A549 (cell line): Measurements from ENCODE around the gene NEK8. TPM values are rescaled to one million over a fixed set of nuclear protein-coding genes. Genes with fewer than 3 reads are reported as not detected.

ENCODE experiments used
- ATAC-seq, 2 experiments: fragments of 200-7000 bp in 1 of 2; fragments of >200 bp in 1 of 2; cut with Nextera tagmentation in 1 of 2; cut with Tn5 transposase in 1 of 2; 3 replicates each; pipeline versions ENCODE4 v1.8.0 to v1.9.1; 2018 to 2020; ENCODE audit warnings: mild to moderate bottlenecking in 1 of 2, moderate library complexity in 1 of 2
- CTCF ChIA-PET: fragments of 300-600 bp; sonication (Branson Sonifier 250); formaldehyde crosslinking; extraction: SDS; loops from one replicate; lab custom pipeline; 2021; ENCODE audit warnings: antibody characterized with exemption, inconsistent platforms; lab: Yijun Ruan, JAX
- POLR2A ChIA-PET: fragments of 350-600 bp; formaldehyde crosslinking; extraction: SDS; loops from one replicate; lab custom pipeline; 2021; ENCODE audit warnings: antibody characterized with exemption, inconsistent platforms; lab: Yijun Ruan, JAX
- DNase-seq, 2 experiments: peaks; one replicate each; pipeline versions ENCODE4 v3.0.0 to v3.0.0-alpha.2; 2011 to 2016; ENCODE audit warnings: low read depth in 1 of 2, low spot score in 1 of 2
- FAIRE-seq: peaks from 2 replicates; lab custom pipeline; 2011; peaks lifted over from hg19 to GRCh38; lab: Jason Lieb, UNC
- H3K27ac ChIP-seq, 2 experiments: fragments of >200 bp; sonication (Bioruptor Twin); formaldehyde crosslinking; 3 replicates each; pipeline ENCODE4 v1.5.1; 2016 to 2017
- H3K4me1 ChIP-seq: fragments of >200 bp; sonication (Bioruptor Twin); formaldehyde crosslinking; 3 replicates; pipeline ENCODE4 v1.6.1; 2016
- H3K4me2 ChIP-seq: fragments of >200 bp; sonication (Bioruptor Twin); formaldehyde crosslinking; 3 replicates; pipeline ENCODE4 v1.6.1; 2016
- H3K4me3 ChIP-seq: fragments of >200 bp; sonication (Bioruptor Twin); formaldehyde crosslinking; 3 replicates; pipeline ENCODE4 v1.5.1; 2016
- H3K9me3 ChIP-seq: fragments of >200 bp; sonication (Bioruptor Twin); formaldehyde crosslinking; 3 replicates; pipeline ENCODE4 v1.6.1; 2016
- ATOH8 ChIP-seq: fragments of 250-450 bp; sonication (Bioruptor Pico); IDR thresholded peaks from 2 replicates; pipeline ENCODE4 v1.5.0; 2020; ENCODE audit warnings: low read depth, mild to moderate bottlenecking, moderate library complexity
- BHLHE40 ChIP-seq: IDR thresholded peaks from 2 replicates; pipeline ENCODE4 v1.6.1; 2012; ENCODE audit warnings: low read depth, low read length, inconsistent platforms
- CBX8 ChIP-seq: fragments of 200-600 bp; sonication (generic); IDR thresholded peaks from 2 replicates; pipeline ENCODE4 v1.6.1; 2016
- CEBPB ChIP-seq, 2 experiments: fragments of >200 bp in 1 of 2; sonication (Bioruptor Twin) in 1 of 2; formaldehyde crosslinking in 1 of 2; IDR thresholded peaks; 2 replicates each; pipeline ENCODE4 v1.6.1; 2012 to 2016
- EHF ChIP-seq: fragments of 250-450 bp; sonication (Bioruptor Pico); IDR thresholded peaks from 2 replicates; pipeline ENCODE4 v1.5.0; 2020; ENCODE audit warnings: mild to moderate bottlenecking
- EP300 ChIP-seq, 2 experiments: fragments of >200 bp; sonication (Bioruptor Twin); formaldehyde crosslinking; IDR thresholded peaks; 2 replicates in 1 of 2; 3 replicates in 1 of 2; pipeline ENCODE4 v1.6.1; 2016 to 2017
- ESRRA ChIP-seq: fragments of 150-350 bp; IDR thresholded peaks from 2 replicates; pipeline ENCODE4 v1.6.1; 2014; ENCODE audit warnings: mild to moderate bottlenecking, low read length, borderline replicate concordance
- FOSB ChIP-seq: fragments of 250-450 bp; sonication (Bioruptor Pico); IDR thresholded peaks from 2 replicates; pipeline ENCODE4 v1.5.0; 2020; ENCODE audit warnings: mild to moderate bottlenecking, moderate library complexity
- FOSL2 ChIP-seq, 2 experiments: fragments of 450-650 bp in 1 of 2; fragments of >200 bp in 1 of 2; sonication (Bioruptor Twin) in 1 of 2; formaldehyde crosslinking; IDR thresholded peaks; 2 replicates each; pipeline versions ENCODE4 v1.5.0 to v1.6.1; 2016 to 2020; ENCODE audit warnings: mild to moderate bottlenecking in 1 of 2, moderate library complexity in 1 of 2
- HOXA7 ChIP-seq: fragments of 250-450 bp; sonication (Bioruptor Pico); IDR thresholded peaks from 2 replicates; pipeline ENCODE4 v1.5.0; 2020; ENCODE audit warnings: mild to moderate bottlenecking, moderate library complexity
- HOXB5 ChIP-seq: fragments of 250-450 bp; sonication (Bioruptor Pico); IDR thresholded peaks from 2 replicates; pipeline ENCODE4 v1.5.0; 2020; ENCODE audit warnings: mild to moderate bottlenecking, moderate library complexity
- MAX ChIP-seq: IDR thresholded peaks from 2 replicates; pipeline ENCODE4 v1.6.1; 2012
- MYC ChIP-seq: IDR thresholded peaks from 2 replicates; pipeline ENCODE4 v1.6.1; 2012; ENCODE audit warnings: mild to moderate bottlenecking, inconsistent platforms, low read length, improper control_type of control experiment, borderline replicate concordance
- NPAS2 ChIP-seq: fragments of 250-450 bp; sonication (Bioruptor Pico); IDR thresholded peaks from 2 replicates; pipeline ENCODE4 v1.8.0; 2022; ENCODE audit warnings: mild to moderate bottlenecking, moderate library complexity, borderline replicate concordance
- PHF8 ChIP-seq: fragments of 200-600 bp; sonication (generic); IDR thresholded peaks from 2 replicates; pipeline ENCODE4 v1.6.1; 2016; ENCODE audit warnings: low read depth, mild to moderate bottlenecking, antibody characterized with exemption, moderate library complexity, borderline replicate concordance
- RARB ChIP-seq: fragments of 250-450 bp; sonication (Bioruptor Pico); IDR thresholded peaks from 2 replicates; pipeline ENCODE4 v1.8.0; 2021; ENCODE audit warnings: mild to moderate bottlenecking, moderate library complexity
- WGBS: methylation state at CpG from one replicate; pipeline ENCODE4 v1.1.6; 2017; ENCODE audit errors: missing lambda C conversion rate; 5-methylcytosine and 5-hydroxymethylcytosine counted together
- polyA plus RNA-seq, 4 experiments: library from polyadenylated mRNA; depleted of rRNA in 3 of 4; stranded (reverse); fragments of >200 nt; fragmentation: RNase III in 1 of 4; extraction: RNeasy Plus Mini Kit Qiagen cat#74134 plus additional on column Dnase treatment in 1 of 4; gene quantifications; 2 replicates in 3 of 4; 3 replicates in 1 of 4; pipeline ENCODE4 v1.2.3, GENCODE V29; 2011 to 2017
- TF ChIP-seq, protein P1 (sequence below): fragments of 150-350 bp; IDR thresholded peaks from 2 replicates; pipeline ENCODE4 v1.6.1; 2014; ENCODE audit warnings: low read depth, mild to moderate bottlenecking, low read length
- TF ChIP-seq, protein P2 (sequence below): fragments of 200-600 bp; sonication (generic); IDR thresholded peaks from 2 replicates; pipeline ENCODE4 v1.6.1; 2016; ENCODE audit warnings: antibody characterized with exemption, mild to moderate bottlenecking, moderate library complexity
- TF ChIP-seq, protein P3 (sequence below): fragments of 450-650 bp; IDR thresholded peaks from 2 replicates; pipeline ENCODE4 v1.6.1; 2014; ENCODE audit warnings: antibody characterized with exemption
- TF ChIP-seq, protein P4 (sequence below): fragments of >200 bp; sonication (Bioruptor Twin); formaldehyde crosslinking; IDR thresholded peaks from 3 replicates; pipeline ENCODE4 v1.6.1; 2016

Gene NEK8
- polyA plus RNA-seq, 2 of the 4 experiments (the other 2 are of a cell fraction): 5.1 to 5.3 TPM

DNA sequence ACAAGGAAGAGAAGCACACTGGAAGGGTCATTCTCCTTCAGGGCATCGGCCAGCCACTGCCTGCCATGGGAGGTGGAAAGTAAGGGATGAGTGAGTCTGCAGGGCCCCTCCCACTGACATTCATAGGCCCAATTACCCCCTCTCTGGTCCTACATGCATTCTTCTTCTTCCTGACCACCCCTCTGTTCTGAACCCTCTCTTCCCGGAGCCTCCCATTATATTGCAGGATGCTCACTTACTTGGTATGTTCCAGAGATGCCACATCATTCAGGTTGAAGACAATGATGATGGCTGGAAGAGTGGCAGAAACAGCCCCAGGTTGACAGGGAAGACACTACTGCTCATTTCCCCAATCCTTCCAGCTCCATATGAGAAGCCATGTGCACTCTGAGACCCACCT, 13.4 kb upstream of the NEK8 start:
- 0 out of 6 replicates have a peak overlapping the region, but pooled peaks of 1 of the 2 experiments have one; percentile 96 for H3K27ac ChIP-seq
- TF ChIP-seq FOSL2 (IDR thresholded peaks at IDR 0.05) (no peak), FOSL2 (CRISPR knock-in tag; IDR thresholded peaks at IDR 0.05) (no peak), NPAS2 (CRISPR knock-in tag) (no peak)
- no peak for ATAC-seq
- H3K9me3 ChIP-seq: no peaks in the 10 kb centered on the region
- POLR2A ChIA-PET: interaction anchor here (1.3 kb wide), 1 partner anchor 10 kb away, joined by 3 read pairs; no protein-coding TSS in a partner anchor
- no peak for FAIRE-seq
- H3K4me2 ChIP-seq: peak overlapping the region; percentile 90; the same call in 2 of the 3 replicates
- peaks cover 29% of the 10 kb centered on the region for H3K4me1 ChIP-seq
- H3K4me3 ChIP-seq: no peak overlapping the region
- WGBS: 93% methylated on average over 2 of the region's 2 CpGs
- CTCF ChIA-PET: interaction anchor here (1.5 to 17.6 kb wide), 5 partner anchors 11 to 71 kb away, joined by 4 to 335 read pairs (median 31); partner anchors contain the start of genes BLTP2, SDF2, SUPT6H and TLCD1
- DNase-seq: no peak

- no peak; the same call in 1 of the 2 replicates for TF ChIP-seq PHF8
- no peak for TF ChIP-seq EHF (CRISPR knock-in tag)
- TF ChIP-seq, protein P1, sequence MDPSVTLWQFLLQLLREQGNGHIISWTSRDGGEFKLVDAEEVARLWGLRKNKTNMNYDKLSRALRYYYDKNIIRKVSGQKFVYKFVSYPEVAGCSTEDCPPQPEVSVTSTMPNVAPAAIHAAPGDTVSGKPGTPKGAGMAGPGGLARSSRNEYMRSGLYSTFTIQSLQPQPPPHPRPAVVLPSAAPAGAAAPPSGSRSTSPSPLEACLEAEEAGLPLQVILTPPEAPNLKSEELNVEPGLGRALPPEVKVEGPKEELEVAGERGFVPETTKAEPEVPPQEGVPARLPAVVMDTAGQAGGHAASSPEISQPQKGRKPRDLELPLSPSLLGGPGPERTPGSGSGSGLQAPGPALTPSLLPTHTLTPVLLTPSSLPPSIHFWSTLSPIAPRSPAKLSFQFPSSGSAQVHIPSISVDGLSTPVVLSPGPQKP: no peak
- TF ChIP-seq HOXA7: no peak
- TF ChIP-seq, protein P2, sequence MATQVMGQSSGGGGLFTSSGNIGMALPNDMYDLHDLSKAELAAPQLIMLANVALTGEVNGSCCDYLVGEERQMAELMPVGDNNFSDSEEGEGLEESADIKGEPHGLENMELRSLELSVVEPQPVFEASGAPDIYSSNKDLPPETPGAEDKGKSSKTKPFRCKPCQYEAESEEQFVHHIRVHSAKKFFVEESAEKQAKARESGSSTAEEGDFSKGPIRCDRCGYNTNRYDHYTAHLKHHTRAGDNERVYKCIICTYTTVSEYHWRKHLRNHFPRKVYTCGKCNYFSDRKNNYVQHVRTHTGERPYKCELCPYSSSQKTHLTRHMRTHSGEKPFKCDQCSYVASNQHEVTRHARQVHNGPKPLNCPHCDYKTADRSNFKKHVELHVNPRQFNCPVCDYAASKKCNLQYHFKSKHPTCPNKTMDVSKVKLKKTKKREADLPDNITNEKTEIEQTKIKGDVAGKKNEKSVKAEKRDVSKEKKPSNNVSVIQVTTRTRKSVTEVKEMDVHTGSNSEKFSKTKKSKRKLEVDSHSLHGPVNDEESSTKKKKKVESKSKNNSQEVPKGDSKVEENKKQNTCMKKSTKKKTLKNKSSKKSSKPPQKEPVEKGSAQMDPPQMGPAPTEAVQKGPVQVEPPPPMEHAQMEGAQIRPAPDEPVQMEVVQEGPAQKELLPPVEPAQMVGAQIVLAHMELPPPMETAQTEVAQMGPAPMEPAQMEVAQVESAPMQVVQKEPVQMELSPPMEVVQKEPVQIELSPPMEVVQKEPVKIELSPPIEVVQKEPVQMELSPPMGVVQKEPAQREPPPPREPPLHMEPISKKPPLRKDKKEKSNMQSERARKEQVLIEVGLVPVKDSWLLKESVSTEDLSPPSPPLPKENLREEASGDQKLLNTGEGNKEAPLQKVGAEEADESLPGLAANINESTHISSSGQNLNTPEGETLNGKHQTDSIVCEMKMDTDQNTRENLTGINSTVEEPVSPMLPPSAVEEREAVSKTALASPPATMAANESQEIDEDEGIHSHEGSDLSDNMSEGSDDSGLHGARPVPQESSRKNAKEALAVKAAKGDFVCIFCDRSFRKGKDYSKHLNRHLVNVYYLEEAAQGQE: no peak
- TF ChIP-seq CBX8: no peak
- no peak for TF ChIP-seq CEBPB (IDR thresholded peaks at IDR 0.05)
- no peak for TF ChIP-seq HOXB5
- TF ChIP-seq ESRRA: no peak
- no peak for TF ChIP-seq EP300 (IDR thresholded peaks at IDR 0.05)
- TF ChIP-seq MYC: no peak
- TF ChIP-seq ATOH8: no peak
- TF ChIP-seq, protein P3, sequence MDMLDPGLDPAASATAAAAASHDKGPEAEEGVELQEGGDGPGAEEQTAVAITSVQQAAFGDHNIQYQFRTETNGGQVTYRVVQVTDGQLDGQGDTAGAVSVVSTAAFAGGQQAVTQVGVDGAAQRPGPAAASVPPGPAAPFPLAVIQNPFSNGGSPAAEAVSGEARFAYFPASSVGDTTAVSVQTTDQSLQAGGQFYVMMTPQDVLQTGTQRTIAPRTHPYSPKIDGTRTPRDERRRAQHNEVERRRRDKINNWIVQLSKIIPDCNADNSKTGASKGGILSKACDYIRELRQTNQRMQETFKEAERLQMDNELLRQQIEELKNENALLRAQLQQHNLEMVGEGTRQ: no peak
- TF ChIP-seq MAX: no peak
- TF ChIP-seq FOSB (CRISPR knock-in tag): no peak
- TF ChIP-seq, protein P4, sequence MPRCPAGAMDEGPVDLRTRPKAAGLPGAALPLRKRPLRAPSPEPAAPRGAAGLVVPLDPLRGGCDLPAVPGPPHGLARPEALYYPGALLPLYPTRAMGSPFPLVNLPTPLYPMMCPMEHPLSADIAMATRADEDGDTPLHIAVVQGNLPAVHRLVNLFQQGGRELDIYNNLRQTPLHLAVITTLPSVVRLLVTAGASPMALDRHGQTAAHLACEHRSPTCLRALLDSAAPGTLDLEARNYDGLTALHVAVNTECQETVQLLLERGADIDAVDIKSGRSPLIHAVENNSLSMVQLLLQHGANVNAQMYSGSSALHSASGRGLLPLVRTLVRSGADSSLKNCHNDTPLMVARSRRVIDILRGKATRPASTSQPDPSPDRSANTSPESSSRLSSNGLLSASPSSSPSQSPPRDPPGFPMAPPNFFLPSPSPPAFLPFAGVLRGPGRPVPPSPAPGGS: no peak
- TF ChIP-seq BHLHE40: no peak
- TF ChIP-seq FOSL2 (IDR thresholded peaks at IDR 0.05): no peak
- no peak for TF ChIP-seq FOSL2 (CRISPR knock-in tag; IDR thresholded peaks at IDR 0.05)
- TF ChIP-seq RARB (CRISPR knock-in tag): no peak
- peak; percentile 2 to 3; a peak in 5 of 6 replicates for ATAC-seq
- H3K4me1 ChIP-seq: peaks cover 29% of the 10 kb centered on the region
- H3K9me3 ChIP-seq: no peaks in the 10 kb centered on the region
- WGBS: 6% methylated on average over 29 of the region's 63 CpGs
- peak overlapping the region; percentile 96 for H3K27ac ChIP-seq
- peak in 1 of 2 experiments; percentile 55 for DNase-seq
- H3K4me3 ChIP-seq: peak overlapping the region; percentile 77
- ChIA-PET CTCF (interaction anchor here (0.5 to 17.6 kb wide), 7 partner anchors 9 to 236 kb away, joined by 3 to 335 read pairs (median 7); partner anchors contain the start of genes BLTP2, SDF2, SUPT6H and TLCD1), POLR2A (interaction anchor here (0.6 to 1.4 kb wide), 4 partner anchors 10 to 72 kb away, joined by 3 to 4 read pairs (median 4); partner anchors contain the start of gene BLTP2)
- FAIRE-seq: no peak
- H3K4me2 ChIP-seq: peak overlapping the region; percentile 90
Observed at GRCh38 chr17:28716740-28717577, 11.6 kb upstream of the NEK8 start.
